NCI-H82 treated with DMSO at 0.1 percent for 48 hours (cell line): ENCODE measurements around the gene PAPPA2.

Experiments
- DNase-seq: peaks from one replicate; lab custom pipeline; 2025; ENCODE audit not compliant: unreplicated experiment; lab: John Stamatoyannopoulos, UW

PAPPA2 gene

DNA sequence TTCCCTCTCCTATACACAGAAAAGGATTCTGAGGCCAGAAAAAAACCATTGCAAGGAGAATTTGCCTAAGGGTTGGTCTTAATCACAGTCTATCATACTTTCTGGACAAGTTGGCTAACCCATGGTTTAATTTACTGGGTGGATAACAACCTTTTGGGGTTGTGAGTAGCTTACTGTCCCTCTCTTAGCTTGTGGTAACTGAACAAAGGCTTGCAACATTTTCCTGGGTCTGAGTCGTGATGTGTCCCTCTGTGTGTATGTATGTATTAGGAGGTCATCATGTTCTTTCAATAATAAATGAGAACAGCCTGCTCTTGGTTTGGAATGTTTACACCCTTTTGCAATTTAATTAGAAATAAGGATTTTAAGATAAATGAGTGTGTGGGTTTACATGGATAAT lies 36.7 kb downstream of the PAPPA2 start:
- no peak for DNase-seq

DNA sequence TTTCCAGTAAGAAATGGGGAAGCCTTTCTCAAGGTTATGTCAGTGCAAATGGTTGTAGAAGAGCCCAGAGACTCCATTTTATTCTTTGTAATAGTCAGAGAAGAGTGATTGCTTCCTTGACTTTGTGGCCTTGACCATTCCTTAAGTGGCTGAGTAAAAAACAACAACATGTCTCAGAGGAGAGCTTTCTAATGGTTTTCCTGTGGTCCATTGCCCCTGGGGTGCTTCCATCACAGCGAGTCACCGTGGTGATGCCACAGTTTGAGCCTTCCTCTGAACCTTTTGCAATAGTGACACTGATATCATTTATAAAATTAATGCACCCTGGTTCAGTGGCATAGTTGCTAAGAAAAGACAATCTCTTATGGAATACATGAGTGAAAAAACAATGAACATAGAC lies 38.6 kb downstream of the PAPPA2 start:
- DNase-seq, result no peak

DNA sequence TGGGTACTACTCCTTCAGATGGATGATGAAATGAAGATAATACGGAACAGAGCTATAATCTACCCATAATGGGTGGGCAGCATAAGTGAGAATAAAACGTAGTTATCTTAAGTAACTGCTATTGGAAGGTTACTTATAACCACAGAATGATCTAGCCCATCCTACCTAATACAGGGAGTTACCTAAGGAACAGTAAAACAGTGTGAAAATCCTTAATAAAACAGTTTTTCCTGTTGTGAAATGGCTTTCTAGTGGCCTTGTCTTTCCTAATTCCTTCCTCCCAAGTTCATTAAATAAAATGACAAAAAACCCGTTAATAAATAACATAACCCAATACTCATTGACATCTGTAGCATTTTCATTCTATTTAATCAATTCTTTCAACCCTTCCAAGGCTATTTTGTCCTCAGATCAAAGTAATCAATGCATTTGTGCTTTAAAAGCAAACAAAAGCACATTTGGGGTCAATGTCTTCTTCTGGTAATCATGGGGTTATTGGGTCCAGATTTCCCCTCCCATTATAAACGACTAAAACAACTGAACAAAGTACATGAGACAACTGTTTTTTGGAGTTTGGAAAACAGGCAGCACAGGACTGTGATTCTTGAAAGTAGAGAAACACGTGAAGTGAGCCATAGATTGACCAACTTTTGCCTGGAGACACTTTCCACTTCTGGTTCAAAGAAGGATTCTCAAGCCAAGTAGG lies 42.0 kb downstream of the PAPPA2 start:
- DNase-seq, result no peak

DNA sequence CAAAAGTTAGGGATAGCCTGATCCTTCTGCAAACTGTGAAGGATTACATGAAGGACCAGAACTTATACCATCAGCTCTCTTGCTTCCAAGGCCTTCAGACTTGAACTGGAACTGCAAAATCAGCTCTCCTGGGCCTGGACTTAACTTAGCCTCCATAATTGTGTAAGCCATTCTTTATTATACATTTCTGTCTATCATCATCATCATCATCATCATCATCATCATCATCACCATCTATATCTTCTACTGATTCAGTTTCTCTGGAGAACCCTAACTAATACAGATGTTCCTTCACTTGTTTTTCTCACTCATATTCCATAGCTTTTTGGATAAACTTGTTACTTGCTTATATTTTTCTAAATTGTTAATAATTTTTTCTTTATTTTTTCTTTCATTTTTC lies 50.0 kb downstream of the PAPPA2 start:
- DNase-seq, result no peak

DNA sequence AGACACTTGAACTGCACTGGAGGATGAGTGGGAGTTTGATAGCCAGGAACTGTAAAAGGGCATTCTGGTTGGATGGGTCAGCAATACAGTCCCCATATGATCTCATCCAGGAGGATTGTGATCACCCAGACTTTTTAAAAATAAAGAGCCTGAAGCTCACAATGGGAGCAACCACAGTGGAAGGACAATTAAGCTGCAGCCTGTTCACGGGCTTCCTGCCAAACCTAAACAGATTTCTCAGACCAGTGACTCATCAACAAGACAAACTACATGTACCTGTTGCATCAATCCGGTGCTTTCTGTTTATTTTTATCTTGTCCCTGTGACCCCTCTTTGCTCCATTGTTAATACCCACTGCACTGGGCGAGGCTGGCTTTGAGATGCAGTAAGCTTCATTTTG lies 52.3 kb downstream of the PAPPA2 start:
- DNase-seq, result no peak

DNA sequence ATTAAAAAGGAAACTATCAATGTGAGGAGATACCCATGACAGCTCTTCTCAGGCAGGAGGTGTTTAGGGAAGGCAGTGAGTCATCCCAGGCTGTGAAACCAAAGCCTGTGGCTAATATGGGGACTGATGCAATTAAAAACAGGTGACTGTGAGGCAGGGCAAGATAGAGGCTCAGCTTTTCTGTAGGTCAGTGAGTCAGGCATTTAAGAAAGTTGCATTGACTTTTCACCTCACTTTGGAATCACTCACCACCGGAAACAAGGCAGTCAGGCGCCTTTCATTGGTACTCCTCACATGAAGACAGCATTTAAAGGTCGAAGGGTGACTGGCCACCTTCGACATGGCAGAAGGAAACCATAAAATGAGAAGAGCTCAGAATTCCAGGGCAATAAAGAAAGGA lies 54.5 kb downstream of the PAPPA2 start:
- DNase-seq, result peak; percentile 16

DNA sequence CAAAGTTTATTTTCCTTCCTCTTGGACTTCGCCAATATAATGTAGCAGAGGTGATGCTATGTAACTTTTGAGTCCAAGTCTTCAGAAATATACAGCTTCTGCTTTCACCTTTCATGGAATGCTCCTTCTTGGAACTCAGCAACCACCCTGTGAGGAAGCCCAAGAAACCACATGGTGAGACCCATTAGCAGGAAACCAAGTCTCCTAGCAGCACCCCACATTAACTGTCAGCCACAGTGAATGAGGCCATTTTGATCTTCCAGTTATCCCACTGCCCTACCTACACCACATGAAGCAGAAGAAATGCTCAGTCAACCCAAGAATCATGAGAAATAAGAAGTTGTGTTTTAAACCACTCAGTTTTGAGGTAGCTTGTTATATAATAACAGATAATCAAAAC lies 58.2 kb downstream of the PAPPA2 start:
- no peak for DNase-seq

DNA sequence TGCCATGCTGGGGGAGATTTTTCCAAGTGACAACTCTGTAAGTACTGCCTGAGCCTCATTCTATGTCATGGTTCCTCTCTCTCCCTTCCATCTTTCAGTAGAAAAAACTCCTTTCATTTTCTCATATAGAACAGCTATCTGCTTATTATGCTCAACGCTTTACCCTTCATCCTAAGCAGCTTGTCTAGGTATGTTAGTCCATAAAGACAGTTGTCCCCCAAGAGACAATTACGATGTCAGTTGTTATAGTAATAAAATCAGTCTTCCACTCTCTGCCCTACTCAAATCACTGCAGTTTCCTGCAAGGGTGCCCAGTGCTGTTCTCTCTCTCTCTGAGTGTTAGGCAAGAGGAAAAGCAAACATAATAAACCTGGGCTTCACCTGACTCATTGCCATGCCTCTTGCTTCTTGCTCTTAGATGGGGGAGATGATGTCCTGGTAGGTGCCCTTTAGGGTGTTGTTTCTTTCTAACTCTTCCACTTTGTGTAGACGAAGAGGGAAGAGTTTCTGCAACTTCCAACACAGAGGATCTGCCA lies 59.4 kb downstream of the PAPPA2 start:
- no peak for DNase-seq

DNA sequence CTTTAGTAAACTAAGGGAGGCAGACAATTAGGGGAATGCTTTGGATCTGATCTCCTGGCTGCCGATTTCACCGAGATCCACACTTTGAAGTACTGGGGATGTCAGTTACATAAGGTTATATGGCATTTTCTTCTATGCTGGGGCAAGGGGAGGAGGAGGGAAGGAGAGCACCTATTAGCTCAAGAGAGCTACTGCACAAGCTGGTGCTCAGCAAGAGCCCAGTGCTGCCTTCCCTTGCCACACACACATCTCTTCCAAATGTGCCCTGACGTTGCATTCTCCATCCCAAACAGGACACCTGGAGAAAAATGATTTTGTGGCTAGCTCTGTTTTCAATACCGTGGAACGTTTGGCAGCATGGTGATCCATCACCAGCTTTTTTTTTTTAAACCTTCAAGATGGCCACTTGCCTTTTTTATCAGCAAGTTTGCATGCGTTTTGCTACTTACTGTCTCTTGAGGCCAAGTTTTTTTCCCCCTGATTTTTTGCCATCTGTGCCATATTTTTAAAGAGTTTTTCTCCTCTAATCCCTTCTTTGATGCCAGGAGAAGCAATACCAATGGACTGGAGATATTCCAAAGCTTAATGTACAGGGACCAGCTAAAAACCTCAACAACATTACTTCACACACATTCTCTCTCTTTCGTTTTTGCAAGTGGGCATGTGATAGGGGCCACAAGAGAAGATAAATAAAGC lies 66.6 kb downstream of the PAPPA2 start:
- no peak for DNase-seq

DNA sequence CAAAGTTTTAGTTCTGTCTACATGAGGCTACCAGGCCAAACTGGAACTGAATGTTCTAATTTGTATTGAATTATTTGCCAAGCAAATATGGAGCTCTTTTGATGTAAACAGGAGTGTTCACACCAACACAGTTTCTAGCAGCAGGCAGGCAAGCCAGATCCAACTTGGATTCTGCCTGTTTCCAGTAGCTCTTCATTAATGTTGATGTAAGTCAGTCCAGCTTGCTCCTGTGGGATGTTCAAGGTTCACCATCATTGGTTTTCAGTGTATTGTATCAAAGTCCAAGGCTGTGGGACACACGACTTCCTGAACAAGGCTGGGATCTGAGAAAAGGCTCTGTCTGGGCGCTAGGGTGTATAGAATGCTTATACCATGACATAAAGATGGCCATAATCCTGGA lies 68.1 kb downstream of the PAPPA2 start:
- no peak for DNase-seq

DNA sequence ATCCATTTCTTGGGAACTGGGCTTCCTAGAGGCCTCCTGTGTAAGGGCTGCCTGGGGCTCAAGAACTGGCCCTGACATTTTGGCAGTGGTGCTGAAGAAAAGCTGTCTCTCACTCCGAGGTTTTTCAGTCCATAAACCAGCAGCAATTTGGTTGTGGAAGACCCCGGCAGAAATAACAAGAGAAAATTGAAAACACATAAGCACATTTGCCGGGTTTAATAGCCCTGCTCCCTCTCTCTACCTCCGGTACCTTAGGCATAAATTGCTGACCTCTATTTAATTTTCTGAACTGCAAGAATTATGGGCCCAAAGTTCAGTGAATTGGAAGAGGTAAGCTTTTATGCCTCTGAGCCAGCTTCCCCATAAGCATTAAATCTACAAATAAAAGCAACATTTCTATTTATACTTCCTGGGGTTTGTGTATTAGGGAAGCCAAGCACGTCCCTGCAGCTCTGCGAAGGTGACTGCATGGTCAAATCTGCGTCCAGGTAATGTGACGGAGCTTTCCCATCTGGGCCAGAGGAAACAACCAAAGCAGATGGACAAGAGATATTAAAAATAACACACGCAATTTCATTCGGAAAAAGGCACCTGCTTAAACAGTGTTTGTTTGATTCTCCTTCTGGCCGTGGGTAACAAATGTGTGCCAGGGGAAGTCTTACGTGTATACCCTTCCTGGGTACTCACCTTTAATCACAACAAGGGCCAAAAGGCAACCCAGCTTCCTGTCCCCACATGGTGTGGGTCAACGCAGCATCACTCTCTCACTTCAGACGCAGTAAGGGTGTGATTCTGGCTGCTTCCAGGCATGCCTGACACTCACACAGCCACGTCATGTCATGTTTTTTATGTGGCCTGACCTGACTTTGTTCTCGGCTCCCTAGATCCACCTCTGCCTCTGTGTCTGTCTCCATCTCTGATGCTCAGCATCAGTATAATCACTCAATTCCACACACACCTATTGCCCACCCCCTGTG lies 69.2 kb downstream of the PAPPA2 start:
- DNase-seq, result no peak

DNA sequence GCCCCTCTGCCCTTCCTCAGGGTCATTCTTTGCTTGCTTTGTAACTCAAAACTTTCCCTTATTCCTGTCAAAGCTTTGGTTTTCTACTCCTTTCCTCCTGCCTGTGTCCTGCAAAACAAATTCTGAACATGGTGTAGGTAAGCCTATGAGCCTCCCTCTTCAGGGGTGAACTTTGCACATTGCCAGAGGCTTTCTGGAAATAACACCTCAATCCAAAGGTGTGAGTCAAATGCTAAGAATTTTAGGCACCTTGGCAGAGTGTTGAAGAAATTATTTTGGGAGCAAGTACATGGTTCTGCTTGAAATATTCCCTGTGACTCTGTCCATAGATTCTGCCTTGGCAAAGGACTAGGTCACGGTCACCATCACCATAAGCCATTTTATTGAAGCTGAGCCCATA lies 70.0 kb downstream of the PAPPA2 start:
- DNase-seq, result no peak

DNA sequence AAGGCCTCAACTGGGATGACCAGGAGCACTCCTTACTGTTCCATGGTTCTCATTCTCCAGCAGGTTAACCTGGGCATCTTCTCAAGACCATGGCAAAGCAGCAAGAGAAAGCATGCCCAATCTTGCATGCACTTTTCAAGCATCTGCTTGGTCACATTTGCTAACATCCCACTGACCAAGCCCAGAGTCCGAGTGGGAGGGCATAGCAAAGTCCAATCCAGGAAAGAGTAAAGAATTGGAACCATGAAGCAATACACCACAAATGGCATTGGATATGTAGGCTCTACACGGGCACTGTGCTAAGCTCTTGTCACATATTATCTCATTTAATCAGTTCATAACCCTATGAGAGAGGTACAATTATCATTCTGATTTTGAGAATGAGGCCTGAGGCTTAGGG lies 73.6 kb downstream of the PAPPA2 start:
- no peak for DNase-seq

DNA sequence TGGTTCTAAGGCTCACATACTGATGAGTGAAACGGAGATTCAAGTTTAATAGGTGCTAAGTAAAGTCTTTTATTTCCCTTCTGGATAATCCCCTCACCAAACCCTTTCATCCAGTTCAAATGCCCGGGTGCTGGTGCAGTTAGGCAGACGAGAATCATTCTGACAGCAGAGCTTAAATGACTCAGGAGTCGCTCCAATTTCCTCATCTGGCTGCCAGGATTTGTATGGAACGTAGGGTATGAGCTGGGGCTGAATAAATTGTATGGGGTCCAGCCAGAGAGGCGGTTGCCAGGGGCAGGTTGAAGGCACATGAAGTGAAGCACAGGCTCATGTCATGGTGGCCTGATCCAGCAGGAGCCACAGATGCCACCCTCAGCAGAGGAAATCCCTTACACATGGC lies 76.0 kb downstream of the PAPPA2 start:
- no peak for DNase-seq

DNA sequence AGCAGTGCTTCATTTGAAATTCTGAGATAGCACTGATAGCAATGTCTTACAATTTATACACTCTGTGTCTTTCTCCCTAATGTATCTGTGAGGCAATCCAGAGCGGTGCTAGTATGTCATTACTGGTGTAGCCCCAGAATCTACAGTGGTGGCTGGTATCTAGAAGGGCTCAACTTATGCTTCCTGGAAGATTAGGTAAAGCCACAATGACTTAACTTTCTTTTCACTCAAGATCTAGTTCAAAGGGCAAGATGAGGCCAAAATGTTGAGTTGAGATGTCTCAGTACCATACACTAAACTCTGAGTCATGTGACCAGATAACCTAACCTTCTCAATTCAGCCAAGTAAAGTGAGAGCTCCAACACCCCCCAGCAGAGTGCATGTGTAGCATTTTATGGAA lies 77.5 kb downstream of the PAPPA2 start:
- DNase-seq, result no peak

DNA sequence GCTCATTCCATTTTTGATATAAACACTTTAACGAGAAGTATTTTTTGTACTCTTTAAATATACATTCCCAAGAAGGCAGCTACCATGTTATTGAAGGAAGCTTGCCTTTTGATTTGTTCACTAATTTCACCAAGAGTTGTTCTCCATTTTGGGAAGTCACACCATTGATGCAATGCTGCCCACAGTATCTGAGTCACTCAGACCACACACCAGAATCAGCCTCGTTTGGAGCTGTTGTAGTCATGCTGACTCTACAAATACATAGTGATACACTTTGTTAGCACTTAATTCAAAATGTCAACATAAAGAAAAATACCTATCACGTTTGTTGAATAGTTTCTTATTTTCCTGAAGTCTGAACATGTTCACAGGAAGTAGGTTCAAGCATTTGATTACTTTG lies 78.7 kb downstream of the PAPPA2 start:
- no peak for DNase-seq

DNA sequence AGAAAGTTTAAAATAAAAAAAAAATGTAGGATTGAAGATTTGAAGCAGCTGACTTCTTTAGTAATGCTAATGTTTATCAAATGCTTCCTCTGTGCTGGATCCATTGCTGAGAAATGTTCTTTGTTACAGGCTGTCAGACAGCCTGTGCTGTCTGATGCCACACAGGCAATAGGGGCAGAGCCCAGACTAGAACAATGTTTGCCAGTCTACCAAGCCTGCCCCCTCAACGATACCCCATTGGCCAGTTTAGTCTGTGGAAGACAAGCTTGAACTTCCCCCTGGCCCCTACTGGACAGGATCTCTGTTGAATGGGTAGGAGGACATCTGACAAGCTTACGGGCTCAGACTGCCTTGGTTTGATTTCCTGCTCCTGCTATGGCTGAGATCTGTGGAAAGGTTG lies 79.4 kb downstream of the PAPPA2 start:
- no peak for DNase-seq

DNA sequence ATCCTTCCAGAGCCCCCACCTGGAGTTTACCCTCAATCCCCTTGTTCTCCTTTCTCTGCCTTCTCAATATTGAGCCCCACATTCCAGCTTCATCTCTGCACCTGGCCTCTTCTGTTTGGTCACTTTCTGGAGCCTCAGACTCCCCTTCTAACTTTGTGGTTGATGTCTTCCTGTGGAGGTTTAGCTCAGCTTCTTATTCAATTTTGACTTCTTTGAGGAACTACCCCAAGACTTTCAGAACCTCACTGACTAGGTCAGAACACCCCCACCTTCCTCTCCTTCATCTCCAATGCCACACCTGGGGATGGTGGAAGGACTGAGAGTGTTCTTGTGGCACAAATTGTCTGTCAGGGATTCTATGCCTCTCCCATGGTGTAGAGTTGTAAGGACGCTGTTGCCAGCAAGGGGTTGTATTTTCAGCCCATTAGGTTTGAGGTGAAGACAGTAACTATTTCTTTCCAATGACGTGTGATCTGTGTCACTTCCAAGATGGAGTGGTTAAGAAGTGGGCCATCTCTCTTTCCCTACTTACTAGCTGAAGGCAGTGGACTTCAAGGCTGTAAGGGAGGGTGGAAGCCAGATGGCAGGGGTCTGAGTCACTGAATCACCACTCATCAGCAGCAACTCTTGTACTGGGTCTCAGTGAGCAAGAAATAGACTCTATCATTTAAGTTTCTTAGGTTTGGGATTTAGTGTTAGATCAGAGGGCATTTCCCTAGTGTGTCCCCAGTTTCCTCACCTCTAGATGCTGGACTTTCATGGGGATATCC lies 80.6 kb downstream of the PAPPA2 start:
- no peak for DNase-seq

DNA sequence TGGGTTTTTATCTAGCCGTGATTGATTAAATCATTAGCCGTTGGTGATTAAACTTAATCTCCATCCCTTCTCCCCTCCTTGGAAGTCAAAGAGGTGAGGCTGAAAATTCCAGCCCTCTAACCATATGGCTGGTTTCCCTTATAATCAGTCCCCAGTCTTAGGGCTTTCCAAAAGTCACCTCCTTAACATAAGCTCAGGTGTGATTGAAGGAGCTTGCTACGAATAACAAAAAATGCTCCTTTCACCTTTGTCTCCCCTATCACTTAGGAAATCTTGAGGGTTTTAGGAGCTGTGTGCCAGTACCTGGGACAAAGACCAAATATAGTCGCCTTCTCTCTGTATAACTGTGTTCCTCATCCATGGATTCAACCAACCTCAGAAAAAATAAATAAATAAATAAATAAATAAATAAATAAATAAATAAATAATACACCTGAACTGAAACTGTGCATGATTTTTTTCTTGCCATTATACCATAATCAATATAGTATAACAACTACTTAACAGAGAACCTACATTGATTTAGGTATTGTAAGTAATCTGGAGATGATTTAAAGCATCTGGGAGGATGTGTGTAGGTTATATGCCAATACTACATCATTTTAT lies 82.2 kb downstream of the PAPPA2 start:
- peak; percentile 74 for DNase-seq

DNA sequence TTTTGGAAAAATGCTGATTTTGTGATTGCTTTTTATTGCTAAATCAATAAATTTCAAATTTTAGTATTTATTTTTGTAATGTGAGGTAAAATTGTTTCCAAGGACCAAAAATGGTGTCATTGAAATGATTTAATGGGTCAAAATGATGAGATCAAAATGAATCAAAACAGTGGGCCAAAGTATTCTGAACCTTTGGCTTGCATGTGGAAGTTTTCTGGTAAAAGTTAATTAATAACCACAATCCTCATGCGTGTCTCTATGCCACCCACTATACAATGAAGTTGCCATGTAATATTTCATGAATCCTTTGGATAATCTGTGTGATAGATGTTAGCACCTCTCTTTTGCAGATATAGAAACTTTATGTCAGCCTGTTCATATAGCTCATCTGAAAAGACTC lies 83.8 kb downstream of the PAPPA2 start:
- DNase-seq, result no peak
